Heart left ventricle (tissue), 16 donors: Measurements from ENCODE around the gene STH. TPM values are rescaled to one million over a fixed set of nuclear protein-coding genes. Genes with fewer than 3 reads are reported as not detected.

Source experiments
- ATAC-seq, 4 donors: fragments of 200-7000 bp; cut with Tn5 transposase; one replicate each; pipeline ENCODE4 v1.9.1; 2020 to 2022; ENCODE audit warnings: moderate library complexity in 4 of 4, mild to moderate bottlenecking in 3 of 4, moderate number of reproducible peaks in 1 of 4
- DNase-seq, 5 donors: peaks; one replicate each; pipeline ENCODE4 v3.0.0-alpha.2; 2020
- H3K27ac ChIP-seq, 12 donors: fragments of 200-600 bp; sonication (generic) in 4 of 12; one replicate each; pipeline versions ENCODE4 v1.5.0 to v1.8.0; 2016 to 2022; ENCODE audit warnings: mild to moderate bottlenecking in 2 of 12
- H3K27me3 ChIP-seq, 9 donors: fragments of 200-600 bp; sonication (generic) in 2 of 9; one replicate each; pipeline versions ENCODE4 v1.5.1 to v1.8.0; 2016 to 2022; ENCODE audit warnings: mild to moderate bottlenecking in 3 of 9
- H3K36me3 ChIP-seq, 9 donors: fragments of 200-600 bp; sonication (generic) in 2 of 9; one replicate each; pipeline versions ENCODE4 v1.5.0 to v1.8.0; 2018 to 2022; ENCODE audit warnings: mild to moderate bottlenecking in 2 of 9
- H3K4me1 ChIP-seq, 12 donors: fragments of 200-600 bp; sonication (generic) in 4 of 12; one replicate each; pipeline versions ENCODE4 v1.5.0 to v1.8.0; 2016 to 2022; ENCODE audit warnings: mild to moderate bottlenecking in 3 of 12
- H3K4me3 ChIP-seq, 12 donors: fragments of 200-600 bp; sonication (generic) in 4 of 12; one replicate each; pipeline versions ENCODE4 v1.5.0 to v1.8.0; 2017 to 2022; ENCODE audit warnings: mild to moderate bottlenecking in 9 of 12, moderate library complexity in 4 of 12
- H3K9me3 ChIP-seq, 12 donors: fragments of 200-600 bp; sonication (generic) in 4 of 12; one replicate each; pipeline versions ENCODE4 v1.5.0 to v1.8.0; 2016 to 2022; ENCODE audit warnings: mild to moderate bottlenecking in 1 of 12
- POLR2A ChIP-seq, 2 donors: fragments of 450-650 bp; IDR thresholded peaks; one replicate each; pipeline ENCODE4 v1.6.1; 2017; ENCODE audit warnings: antibody characterized with exemption in 2 of 2, mild to moderate bottlenecking in 2 of 2, moderate library complexity in 2 of 2
- WGBS, 4 donors: extraction: QIAGEN DNeasy Blood & Tissue Kit in 2 of 4; methylation state at CpG; one replicate each; pipeline versions ENCODE4 v1.1.5 to v1.1.7; 2013 to 2018; 5-methylcytosine and 5-hydroxymethylcytosine counted together
- intact Hi-C, 10 donors: fragments of 100-400 bp; cut with DNase I; formaldehyde crosslinking; loops; one replicate each; pipeline versions ENCODE4 v1.11.1 to v1.14.2; 2022
- polyA plus RNA-seq, 2 donors: library from polyadenylated mRNA; stranded (reverse); fragments of 200-250 nt; gene quantifications; one replicate each; pipeline ENCODE4 v1.2.3, GENCODE V29; 2013
- total RNA-seq, 9 donors: library from RNA; depleted of rRNA in 2 of 9; stranded (reverse); fragments of >200 nt in 2 of 9; fragmentation: NEBNext Ultra II Directional in 3 of 9; extraction: Animal tissue kit (Norgen Biotek cat#: 25700) in 3 of 9; gene quantifications; one replicate each; pipeline versions ENCODE4 v1.1.0 to v1.2.4, GENCODE V29; 2016 to 2023
- TF ChIP-seq, protein P1 (sequence below), 12 donors: fragments of 200-600 bp; sonication (generic) in 4 of 12; IDR thresholded peaks; one replicate each; pipeline versions ENCODE4 v1.5.0 to v1.8.0; 2018 to 2022; ENCODE audit warnings: antibody characterized with exemption in 12 of 12, mild to moderate bottlenecking in 5 of 12
- donor health status: ischemic (EF 13 %, LVEDD 7.1; RV severe dilation, severe dysfunction).
- donor health status: healthy with polysubstance abuse.
- donor health status: DM: no; HTN: yes; CAD: no.
- donor health status: DM: no; HTN: no; CAD: no.
- donor health status: ischemic (EF 25% LVEDD 6.9; RV normal size, moderate dysfunction).
- donor health status: ischemic (EF 25% LVEDD 5.7; RV mildly dilated, moderate dysfunction).
- donor health status: healthy.
- donor health status: DM: yes; HTN: yes; CAD: no.
- donor health status: ischemic (EF 35%, LVEDD 5.7; RV mildly dilated, moderate dysfunction).
- donor health status: nonischemic (EF 11% LVEDD 7.7; RV severe dilation, severe dysfunction).
- donor health status: DM: yes; HTN: yes; CAD: no.
- donor health status: PGD.
- donor health status: ischemic (EF 29% LVEDD 5.4; RV normal size, mild dysfunction).
- donor health status: nonischemic (EF 23%, LVEDD 6.1; RV moderate dilation, normal function).

Gene STH
- total and polyA plus RNA-seq, 11 donors, result 0.56 to 1.6 TPM; not detected in 9

DNA sequence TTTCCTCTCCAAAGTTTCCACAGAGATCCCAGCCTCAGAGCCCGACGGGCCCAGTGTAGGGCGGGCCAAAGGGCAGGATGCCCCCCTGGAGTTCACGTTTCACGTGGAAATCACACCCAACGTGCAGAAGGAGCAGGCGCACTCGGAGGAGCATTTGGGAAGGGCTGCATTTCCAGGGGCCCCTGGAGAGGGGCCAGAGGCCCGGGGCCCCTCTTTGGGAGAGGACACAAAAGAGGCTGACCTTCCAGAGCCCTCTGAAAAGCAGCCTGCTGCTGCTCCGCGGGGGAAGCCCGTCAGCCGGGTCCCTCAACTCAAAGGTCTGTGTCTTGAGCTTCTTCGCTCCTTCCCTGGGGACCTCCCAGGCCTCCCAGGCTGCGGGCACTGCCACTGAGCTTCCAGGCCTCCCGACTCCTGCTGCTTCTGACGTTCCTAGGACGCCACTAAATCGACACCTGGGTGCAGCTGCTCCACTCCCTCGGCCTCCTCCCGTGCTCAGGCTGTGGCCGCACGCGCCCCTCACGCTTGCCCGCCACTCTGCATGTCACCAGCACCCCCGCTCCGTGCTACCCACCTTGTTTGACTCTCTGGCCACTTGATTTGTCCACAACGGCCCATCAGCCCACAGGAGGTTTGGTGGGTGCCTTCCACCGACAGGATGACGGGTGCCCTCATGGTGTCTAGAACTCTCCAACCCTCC lies 15.3 kb upstream of the STH start:
- TF ChIP-seq, protein P1, sequence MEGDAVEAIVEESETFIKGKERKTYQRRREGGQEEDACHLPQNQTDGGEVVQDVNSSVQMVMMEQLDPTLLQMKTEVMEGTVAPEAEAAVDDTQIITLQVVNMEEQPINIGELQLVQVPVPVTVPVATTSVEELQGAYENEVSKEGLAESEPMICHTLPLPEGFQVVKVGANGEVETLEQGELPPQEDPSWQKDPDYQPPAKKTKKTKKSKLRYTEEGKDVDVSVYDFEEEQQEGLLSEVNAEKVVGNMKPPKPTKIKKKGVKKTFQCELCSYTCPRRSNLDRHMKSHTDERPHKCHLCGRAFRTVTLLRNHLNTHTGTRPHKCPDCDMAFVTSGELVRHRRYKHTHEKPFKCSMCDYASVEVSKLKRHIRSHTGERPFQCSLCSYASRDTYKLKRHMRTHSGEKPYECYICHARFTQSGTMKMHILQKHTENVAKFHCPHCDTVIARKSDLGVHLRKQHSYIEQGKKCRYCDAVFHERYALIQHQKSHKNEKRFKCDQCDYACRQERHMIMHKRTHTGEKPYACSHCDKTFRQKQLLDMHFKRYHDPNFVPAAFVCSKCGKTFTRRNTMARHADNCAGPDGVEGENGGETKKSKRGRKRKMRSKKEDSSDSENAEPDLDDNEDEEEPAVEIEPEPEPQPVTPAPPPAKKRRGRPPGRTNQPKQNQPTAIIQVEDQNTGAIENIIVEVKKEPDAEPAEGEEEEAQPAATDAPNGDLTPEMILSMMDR (IDR thresholded peaks at IDR 0.05), result no peak
- TF ChIP-seq POLR2A (IDR thresholded peaks at IDR 0.05), result no peak
- H3K4me1 ChIP-seq, result no peaks in the 10 kb centered on the region
- H3K9me3 ChIP-seq, result no peaks in the 10 kb centered on the region
- H3K27me3 ChIP-seq, result no peaks in the 10 kb centered on the region
- H3K27ac ChIP-seq, result no peak overlapping the region
- DNase-seq (peak in 1 of 5 donors; percentile 13), ATAC-seq (no peak)
- intact Hi-C loops, result no loop called here
- H3K4me3 ChIP-seq, result no peak overlapping the region
- WGBS, 4 donors, result 73 to 75% (median 74%) methylated on average over 27 to 31 of the region's 31 CpGs
- H3K36me3 ChIP-seq, result peaks cover 0 to 10% (median 0%) of the 10 kb centered on the region in 9 donors

DNA sequence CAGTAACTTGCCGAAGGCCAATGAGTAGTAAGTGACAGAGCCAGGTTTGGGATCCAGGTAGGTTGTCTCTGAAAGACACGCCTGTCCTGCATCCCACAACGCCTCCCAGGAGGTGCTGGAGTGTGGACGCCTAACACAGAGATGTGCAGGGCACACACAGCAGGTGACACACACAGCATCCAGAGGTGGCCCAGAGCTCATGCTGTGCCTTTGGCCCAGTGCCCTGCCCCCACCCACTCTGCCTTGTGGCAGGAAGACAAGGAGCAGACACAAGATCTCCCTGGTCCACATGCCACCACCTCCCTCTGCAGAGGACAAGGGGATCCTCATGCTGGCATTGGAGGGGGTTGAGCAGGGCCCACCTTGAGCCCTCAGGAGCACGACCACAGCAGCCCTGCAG lies 14.7 kb upstream of the STH start:
- H3K27me3 ChIP-seq, result no peaks in the 10 kb centered on the region
- no peak overlapping the region for H3K27ac ChIP-seq
- peaks cover 0 to 10% (median 0%) of the 10 kb centered on the region in 9 donors for H3K36me3 ChIP-seq
- no peaks in the 10 kb centered on the region for H3K4me1 ChIP-seq
- 82 to 90% (median 88%) methylated on average over 5 of the region's 5 CpGs for WGBS, 4 donors
- no peak overlapping the region for H3K4me3 ChIP-seq
- ATAC-seq (no peak), DNase-seq (peak in 1 of 5 donors; percentile 10)
- intact Hi-C loops, result no loop called here
- TF ChIP-seq, protein P1 (IDR thresholded peaks at IDR 0.05), result no peak
- TF ChIP-seq POLR2A (IDR thresholded peaks at IDR 0.05), result no peak
- H3K9me3 ChIP-seq, result no peaks in the 10 kb centered on the region

DNA sequence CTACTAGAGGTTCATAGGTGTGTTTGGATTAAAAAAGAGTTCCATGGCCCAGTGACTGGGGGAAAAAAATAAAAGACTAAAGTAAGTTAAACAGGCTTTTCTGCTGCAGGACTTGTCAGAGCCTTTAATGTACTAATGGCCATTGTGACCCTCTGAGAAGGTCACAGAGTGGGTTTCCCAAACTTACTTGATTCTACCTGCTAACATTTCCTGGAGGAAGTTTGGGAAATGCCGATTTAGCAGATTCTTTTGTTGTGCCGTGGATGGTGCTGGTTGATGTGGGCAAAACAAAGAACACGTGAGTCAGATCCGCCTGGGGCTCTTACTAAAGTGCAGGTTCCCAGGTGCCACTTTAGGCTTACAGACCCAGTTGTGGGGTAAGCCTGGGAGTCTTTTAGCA lies 13.6 kb upstream of the STH start:
- no peak for TF ChIP-seq POLR2A (IDR thresholded peaks at IDR 0.05)
- TF ChIP-seq, protein P1 (IDR thresholded peaks at IDR 0.05), result no peak
- 75 to 81% (median 77%) methylated on average over 4 of the region's 4 CpGs for WGBS, 4 donors
- no peaks in the 10 kb centered on the region for H3K9me3 ChIP-seq
- H3K4me1 ChIP-seq, result no peaks in the 10 kb centered on the region
- no peak for DNase-seq
- H3K27ac ChIP-seq, result no peak overlapping the region
- H3K36me3 ChIP-seq, result peaks cover 0 to 10% (median 0%) of the 10 kb centered on the region in 9 donors
- intact Hi-C loops, result no loop called here
- no peak for ATAC-seq
- H3K4me3 ChIP-seq, result no peak overlapping the region
- no peaks in the 10 kb centered on the region for H3K27me3 ChIP-seq

DNA sequence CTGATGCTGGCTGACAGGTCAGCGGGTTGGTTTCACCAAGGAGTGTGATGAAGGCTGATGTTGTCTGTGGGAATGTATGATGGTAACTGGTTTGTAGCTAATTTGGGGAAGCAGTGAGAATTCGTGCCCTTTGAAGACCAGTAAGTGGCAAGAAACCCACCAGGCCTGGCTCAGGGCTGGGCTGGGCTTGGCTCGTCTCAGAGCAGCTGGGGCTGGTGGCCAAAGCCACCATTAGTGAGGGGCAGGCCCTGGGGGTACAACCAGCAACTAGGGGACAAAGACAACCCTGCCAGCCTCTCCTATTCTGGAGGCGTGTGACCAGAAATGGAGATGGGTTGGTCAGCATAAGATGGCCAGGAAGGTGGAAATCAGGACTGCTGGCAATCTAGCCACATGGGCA lies 13.0 kb upstream of the STH start:
- Histone ChIP-seq H3K27me3 (no peaks in the 10 kb centered on the region), H3K9me3 (no peaks in the 10 kb centered on the region), H3K36me3 (peaks cover 0 to 10% (median 0%) of the 10 kb centered on the region in 9 donors), H3K27ac (no peak overlapping the region), H3K4me1 (no peaks in the 10 kb centered on the region), H3K4me3 (no peak overlapping the region)
- 86 to 90% (median 88%) methylated on average over 3 to 4 of the region's 4 CpGs for WGBS, 4 donors
- no peak for TF ChIP-seq POLR2A (IDR thresholded peaks at IDR 0.05)
- TF ChIP-seq, protein P1 (IDR thresholded peaks at IDR 0.05), result no peak
- intact Hi-C loops, result no loop called here
- ATAC-seq (no peak), DNase-seq (no peak)
